Measurements from ENCODE around the gene DCTN1. TPM values are rescaled to one million over a fixed set of nuclear protein-coding genes. Genes with fewer than 3 reads are reported as not detected.

The DCTN1 gene
- total RNA-seq, 1 experiment from 2014 or later = 129 TPM

GRCh38 chr2:74313497-74313896, 66.6 kb downstream of the DCTN1 start:
- DNase-seq = no peak
- no peaks in the 10 kb centered on the region for H3K36me3 Mint-ChIP-seq (ENCODE audit: insufficient read depth, unreplicated experiment)
- no peaks in the 10 kb centered on the region for H3K27me3 Mint-ChIP-seq (ENCODE audit: unreplicated experiment)
- no peak overlapping the region for H3K4me3 Mint-ChIP-seq (ENCODE audit: low read depth, unreplicated experiment)
- no peaks in the 10 kb centered on the region for H3K9me3 Mint-ChIP-seq (ENCODE audit: low read depth, unreplicated experiment)
- intact Hi-C loops (cut with micrococcal nuclease; ENCODE audit: unreplicated experiment) = no loop called here
- BruUV-seq (replicated peaks) = no TSS peak
- no peak overlapping the region for H3K27ac Mint-ChIP-seq (ENCODE audit: unreplicated experiment)
- CTCF ChIA-PET = no interaction called here
- no peaks in the 10 kb centered on the region for H3K4me1 Mint-ChIP-seq (ENCODE audit: low read depth, unreplicated experiment)
- TF ChIP-seq CTCF (IDR thresholded peaks at IDR 0.05; ENCODE audit: unreplicated experiment) = no peak

DNA sequence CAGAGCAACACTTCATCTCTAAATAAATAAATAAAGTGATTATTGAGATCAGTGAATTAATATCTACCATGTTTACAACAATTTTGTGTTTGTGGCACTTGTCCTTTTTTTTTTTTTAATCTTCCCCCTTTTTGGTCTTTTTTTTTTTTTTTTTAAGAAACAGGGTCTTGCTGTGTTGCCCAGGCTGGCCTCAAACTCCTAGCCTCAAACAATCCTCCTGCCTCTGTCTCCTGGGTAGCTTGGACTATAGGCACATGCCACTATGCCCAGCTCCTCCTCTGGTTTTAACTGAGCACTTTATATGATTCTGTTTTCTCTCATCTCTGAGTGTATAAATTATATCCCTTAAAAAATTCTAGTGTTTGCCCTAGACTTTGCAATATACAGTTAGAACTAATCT, 67.2 kb downstream of the DCTN1 start:
- BruUV-seq (replicated peaks) = no TSS peak
- TF ChIP-seq CTCF (IDR thresholded peaks at IDR 0.05; ENCODE audit: unreplicated experiment) = no peak
- H3K4me1 Mint-ChIP-seq (ENCODE audit: low read depth, unreplicated experiment) = no peaks in the 10 kb centered on the region
- no peaks in the 10 kb centered on the region for H3K9me3 Mint-ChIP-seq (ENCODE audit: low read depth, unreplicated experiment)
- H3K4me3 Mint-ChIP-seq (ENCODE audit: low read depth, unreplicated experiment) = no peak overlapping the region
- H3K27me3 Mint-ChIP-seq (ENCODE audit: unreplicated experiment) = no peaks in the 10 kb centered on the region
- intact Hi-C loops (cut with micrococcal nuclease; ENCODE audit: unreplicated experiment) = no loop called here
- no peaks in the 10 kb centered on the region for H3K36me3 Mint-ChIP-seq (ENCODE audit: insufficient read depth, unreplicated experiment)
- H3K27ac Mint-ChIP-seq (ENCODE audit: unreplicated experiment) = no peak overlapping the region
- CTCF ChIA-PET = no interaction called here
- no peak for DNase-seq

Other genes starting within 250 kb of the DCTN1 start
- gene BOLA3, start 232.4 kb downstream of the DCTN1 start, total RNA-seq (2022) = 45.8 and 54.9 TPM in 2 replicates
- 116 and 119 TPM in 2 replicates for gene MOB1A, start 201.4 kb downstream of the DCTN1 start, total RNA-seq (2022)
- 177 and 205 TPM in 2 replicates for gene MTHFD2, start 181.7 kb downstream of the DCTN1 start, total RNA-seq (2022)
- 5.8 and 7.0 TPM in 2 replicates for gene SLC4A5, start 36.9 kb downstream of the DCTN1 start, total RNA-seq (2022)
- gene C2orf81, start 41.3 kb upstream of the DCTN1 start, total RNA-seq (2022) = 4.0 and 5.7 TPM in 2 replicates
- 30.5 and 32.3 TPM in 2 replicates for gene WDR54, start 41.4 kb upstream of the DCTN1 start, total RNA-seq (2022)
- 97.6 and 103 TPM in 2 replicates for gene RTKN, start 61.6 kb upstream of the DCTN1 start, total RNA-seq (2022)
- gene INO80B, start 74.8 kb upstream of the DCTN1 start, total RNA-seq (2022) = 41.7 and 42.1 TPM in 2 replicates
- gene WBP1, start 78.1 kb upstream of the DCTN1 start, total RNA-seq (2022) = 61.6 and 63.7 TPM in 2 replicates
- gene MOGS, start 85.1 kb upstream of the DCTN1 start, total RNA-seq (2022) = 64.8 and 66.3 TPM in 2 replicates
- gene MRPL53, start 92.4 kb upstream of the DCTN1 start, total RNA-seq (2022) = 83.7 and 88.9 TPM in 2 replicates
- gene CCDC142, start 102.7 kb upstream of the DCTN1 start, total RNA-seq (2022) = 29.9 and 30.4 TPM in 2 replicates
- gene TTC31, start 102.8 kb upstream of the DCTN1 start, total RNA-seq (2022) = 26.2 and 32.9 TPM in 2 replicates
- 3.0 and 3.5 TPM in 2 replicates for gene LBX2, start 119.3 kb upstream of the DCTN1 start, total RNA-seq (2022)
- 25.9 TPM in 2 replicates for gene PCGF1, start 127.4 kb upstream of the DCTN1 start, total RNA-seq (2022)
- gene TLX2, start 134.1 kb upstream of the DCTN1 start, total RNA-seq (2022) = not detected in 2 replicates
- gene DQX1, start 145.9 kb upstream of the DCTN1 start, total RNA-seq (2022) = 0.14 TPM in 1 of 2 replicates, not detected in the other
- gene AUP1, start 149.4 kb upstream of the DCTN1 start, total RNA-seq (2022) = 145 and 153 TPM in 2 replicates
- 23.4 and 26.3 TPM in 2 replicates for gene HTRA2, start 149.6 kb upstream of the DCTN1 start, total RNA-seq (2022)
- gene LOXL3, start 173.6 kb upstream of the DCTN1 start, total RNA-seq (2022) = 0.93 and 1.2 TPM in 2 replicates
- 2.1 and 2.5 TPM in 2 replicates for gene DOK1, start 174.4 kb upstream of the DCTN1 start, total RNA-seq (2022)

Data from Calu3 (cell line).